Islet of Langerhans (tissue), 1 donor: ENCODE results near the gene FOLR2.
"Not testable (repeated sequence)": the region's sequence is repeated elsewhere in the genome, so short reads cannot be mapped to it uniquely, and the experiment has no call there.

Experiments used
- FAIRE-seq: peaks from one replicate; lab custom pipeline; 2011; peaks lifted over from hg19 to GRCh38; lab: Jason Lieb, UNC

The FOLR2 gene

DNA sequence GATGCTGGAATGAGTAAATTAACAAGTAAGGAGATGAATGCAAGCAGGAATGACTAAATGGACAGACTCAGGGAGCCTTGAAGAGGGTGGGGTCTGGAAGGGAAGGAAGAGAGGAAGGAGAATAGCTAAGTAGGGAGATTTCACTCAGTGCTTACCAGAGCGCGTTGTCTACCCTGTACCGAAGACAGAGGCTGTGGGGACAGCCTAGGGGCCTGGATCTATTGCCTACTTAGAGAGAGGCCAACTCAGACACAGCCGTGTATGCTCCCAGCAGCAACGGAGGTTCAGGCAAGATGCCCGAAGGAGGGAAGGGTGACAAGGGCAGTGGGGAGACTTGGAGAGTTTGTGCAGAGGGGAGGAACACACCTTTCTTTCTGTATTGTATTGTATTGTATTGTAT lies at the start of gene FOLR2:
Gene FOLR2 (plus strand): TSS at position 157 of the 400 bp plus-strand sequence. CDS start 1,791 bp downstream, outside the sequence.
- no peak for FAIRE-seq

GRCh38 chr11:72169046-72169555 lies 47.5 kb upstream of the FOLR2 start:
- not testable (repeated sequence) for FAIRE-seq

DNA sequence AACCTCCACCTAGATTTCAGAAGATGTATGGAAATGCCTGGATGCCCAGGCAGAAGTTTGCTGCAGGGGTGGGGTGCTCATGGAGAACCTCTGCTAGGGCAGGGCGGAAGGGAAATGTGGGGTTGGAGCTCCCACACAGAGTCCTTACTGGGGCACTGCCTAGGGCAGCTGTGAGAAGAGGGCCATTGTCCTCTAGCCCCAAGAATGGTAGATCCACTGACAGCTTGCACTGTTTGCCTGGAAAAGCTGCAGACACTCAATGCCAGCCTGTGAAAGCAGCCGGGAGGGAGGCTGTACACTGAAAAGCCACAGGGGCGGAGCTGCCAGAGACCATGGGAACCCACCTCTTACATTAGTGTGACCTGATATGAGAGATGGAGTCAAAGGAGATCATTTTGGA lies 46.8 kb upstream of the FOLR2 start:
- not testable (repeated sequence) for FAIRE-seq

GRCh38 chr11:72172043-72172442 lies 44.6 kb upstream of the FOLR2 start:
- FAIRE-seq = not testable (repeated sequence)

DNA sequence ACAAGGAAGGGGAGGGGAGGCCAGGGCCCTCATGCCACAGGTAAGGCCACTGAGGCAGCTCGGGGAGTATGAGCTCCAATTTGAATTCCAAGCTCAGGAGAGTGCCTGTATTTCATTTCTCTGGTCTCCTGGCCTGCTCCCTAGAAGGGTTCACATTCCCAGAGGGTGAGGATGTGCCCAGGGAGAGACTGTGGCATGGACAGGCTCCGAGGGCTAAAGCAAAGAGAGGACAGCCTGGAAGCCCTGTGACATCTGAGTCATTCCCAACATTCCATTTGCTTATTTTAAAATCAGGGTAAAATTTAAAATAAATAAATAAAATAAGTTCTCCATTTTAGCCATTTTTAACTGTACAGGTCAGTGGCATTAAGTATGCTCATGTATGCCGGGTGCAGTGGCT lies 43.3 kb upstream of the FOLR2 start:
- FAIRE-seq = no peak

GRCh38 chr11:72174302-72175070 lies 42.1 kb upstream of the FOLR2 start:
- no peak for FAIRE-seq

DNA sequence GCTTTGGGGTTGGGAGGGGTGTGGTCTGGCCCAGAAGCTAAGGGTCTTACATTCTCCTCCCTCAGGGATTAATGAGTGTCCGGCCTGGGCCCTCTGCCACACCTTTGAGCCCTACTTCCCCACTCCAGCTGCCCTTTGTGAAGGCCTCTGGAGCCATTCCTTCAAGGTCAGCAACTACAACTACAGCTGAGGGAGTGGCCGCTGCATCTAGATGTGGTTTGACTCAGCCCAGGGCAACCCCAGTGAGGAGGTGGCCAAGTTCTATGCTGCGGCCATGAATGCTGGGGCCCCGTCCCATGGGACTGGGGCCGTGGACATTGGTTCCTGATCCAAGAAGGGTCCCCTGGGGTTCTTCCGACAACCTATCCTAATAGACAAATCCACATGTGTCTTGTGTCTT lies 38.9 kb upstream of the FOLR2 start:
- no peak for FAIRE-seq

DNA sequence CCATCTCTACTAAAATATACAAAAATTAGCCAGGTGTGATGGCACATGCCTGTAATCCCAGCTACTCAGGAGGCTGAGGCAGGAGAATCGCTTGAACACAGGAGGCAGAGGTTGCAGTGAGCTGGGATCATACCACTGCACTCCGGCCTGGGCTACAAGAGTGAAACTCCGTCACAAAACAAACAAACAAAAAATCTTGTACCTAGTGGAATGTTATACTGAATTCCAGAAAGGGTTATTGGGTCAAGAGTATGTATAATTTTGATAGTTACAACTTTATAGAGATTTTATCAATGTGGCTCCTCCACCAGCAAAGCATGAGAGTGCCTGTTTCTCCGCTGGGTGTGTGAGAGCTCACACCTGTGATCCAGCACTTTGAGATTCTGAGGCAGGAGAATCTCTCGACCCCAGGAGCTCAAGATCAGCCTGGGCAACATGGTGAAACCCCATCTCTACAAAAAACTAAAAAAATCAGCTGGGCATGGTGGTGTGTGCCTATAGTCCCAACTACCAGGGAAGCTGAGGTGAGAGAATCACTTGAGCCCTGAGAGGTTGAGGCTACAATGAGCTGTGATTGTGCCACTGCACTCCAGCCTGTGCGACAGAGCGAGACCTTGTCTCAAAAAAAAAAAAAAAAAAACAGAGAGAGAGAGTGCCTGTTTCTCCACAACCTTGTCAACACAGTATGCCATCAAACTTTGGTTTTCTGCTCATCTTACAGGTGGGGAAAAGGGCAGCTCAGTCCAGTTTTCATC lies 37.4 kb upstream of the FOLR2 start:
- no peak for FAIRE-seq

GRCh38 chr11:72179804-72180396 lies 36.7 kb upstream of the FOLR2 start:
- no peak for FAIRE-seq

- not testable (repeated sequence) for FAIRE-seq
Observed at GRCh38 chr11:72180892-72181552, 35.6 kb upstream of the FOLR2 start.

DNA sequence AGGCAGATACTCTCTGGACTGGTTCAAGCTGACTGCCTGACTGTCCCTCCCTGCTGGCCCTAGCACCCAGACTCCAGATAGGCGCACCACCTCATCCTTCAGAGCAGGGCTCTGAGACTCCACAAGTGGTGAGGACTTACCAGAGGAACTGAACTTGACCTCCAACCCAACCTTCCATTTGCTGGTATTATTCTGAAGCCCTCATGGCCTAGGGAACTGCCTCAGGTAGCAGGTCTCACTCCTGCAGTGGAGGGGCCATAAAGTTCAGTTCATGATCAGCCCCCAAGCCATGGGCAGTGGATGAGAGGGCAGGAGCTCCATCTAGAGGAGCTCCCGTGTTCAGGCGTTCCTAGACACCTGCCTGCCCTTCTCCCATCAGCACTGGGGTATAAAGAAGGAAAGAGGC lies 35.0 kb upstream of the FOLR2 start:
- FAIRE-seq = not testable (repeated sequence)

- no peak for FAIRE-seq
Observed at GRCh38 chr11:72188267-72188666, 28.3 kb upstream of the FOLR2 start.

GRCh38 chr11:72189455-72190250 lies 26.9 kb upstream of the FOLR2 start:
- no peak for FAIRE-seq

- FAIRE-seq = no peak
Observed at GRCh38 chr11:72190631-72191071, 25.9 kb upstream of the FOLR2 start.

- FAIRE-seq = no peak
Observed at GRCh38 chr11:72191961-72192381, 24.6 kb upstream of the FOLR2 start, which contains the start of gene FOLR1. TSS of gene FOLR1 (plus strand) at chr11:72192140. CDS start at chr11:72192174, 34 bp downstream.

DNA sequence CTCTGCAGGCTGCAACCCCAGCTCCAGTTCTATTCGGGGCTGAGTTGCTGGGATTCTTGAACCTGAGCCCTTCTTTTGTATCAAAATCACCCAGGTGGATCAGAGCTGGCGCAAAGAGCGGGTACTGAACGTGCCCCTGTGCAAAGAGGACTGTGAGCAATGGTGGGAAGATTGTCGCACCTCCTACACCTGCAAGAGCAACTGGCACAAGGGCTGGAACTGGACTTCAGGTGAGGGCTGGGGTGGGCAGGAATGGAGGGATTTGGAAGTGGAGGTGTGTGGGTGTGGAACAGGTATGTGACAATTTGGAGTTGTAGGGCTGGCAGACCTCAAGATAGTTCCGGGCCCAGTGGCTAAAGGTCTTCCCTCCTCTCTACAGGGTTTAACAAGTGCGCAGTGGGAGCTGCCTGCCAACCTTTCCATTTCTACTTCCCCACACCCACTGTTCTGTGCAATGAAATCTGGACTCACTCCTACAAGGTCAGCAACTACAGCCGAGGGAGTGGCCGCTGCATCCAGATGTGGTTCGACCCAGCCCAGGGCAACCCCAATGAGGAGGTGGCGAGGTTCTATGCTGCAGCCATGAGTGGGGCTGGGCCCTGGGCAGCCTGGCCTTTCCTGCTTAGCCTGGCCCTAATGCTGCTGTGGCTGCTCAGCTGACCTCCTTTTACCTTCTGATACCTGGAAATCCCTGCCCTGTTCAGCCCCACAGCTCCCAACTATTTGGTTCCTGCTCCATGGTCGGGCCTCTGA lies 20.9 kb upstream of the FOLR2 start:
- FAIRE-seq = no peak

DNA sequence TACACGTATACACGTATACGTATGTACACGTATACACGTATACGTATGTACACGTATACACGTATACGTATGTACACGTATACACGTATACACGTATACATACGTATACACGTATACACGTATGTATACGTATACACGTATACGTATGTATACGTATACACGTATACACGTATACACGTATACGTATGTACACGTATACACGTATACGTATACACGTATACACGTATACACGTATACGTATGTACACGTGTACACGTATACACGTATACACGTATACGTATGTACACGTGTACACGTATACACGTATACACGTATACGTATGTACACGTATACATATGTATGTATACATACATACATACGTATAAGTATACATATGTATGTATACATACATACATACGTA lies 15.1 kb upstream of the FOLR2 start:
- FAIRE-seq = peak; percentile 61

DNA sequence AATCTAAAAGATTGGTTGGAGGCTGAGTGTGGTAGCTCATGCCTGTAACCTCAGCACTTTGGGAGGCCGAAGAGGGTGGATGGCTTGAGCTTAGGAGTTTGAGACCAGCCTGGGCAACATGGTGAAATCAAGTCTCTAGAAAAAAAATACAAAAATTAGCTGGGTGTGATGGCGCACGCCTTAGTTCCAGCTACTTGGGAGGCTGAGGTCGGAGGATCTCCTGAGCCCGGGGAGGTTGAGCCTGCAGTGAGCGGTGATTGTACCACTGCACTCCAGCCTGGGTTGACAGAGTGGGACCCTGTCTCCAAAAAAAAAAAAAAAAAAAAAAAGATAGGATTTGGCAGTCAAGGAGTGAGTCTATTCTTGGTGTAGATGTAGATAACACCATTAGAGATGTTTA lies 14.0 kb upstream of the FOLR2 start:
- FAIRE-seq = no peak

DNA sequence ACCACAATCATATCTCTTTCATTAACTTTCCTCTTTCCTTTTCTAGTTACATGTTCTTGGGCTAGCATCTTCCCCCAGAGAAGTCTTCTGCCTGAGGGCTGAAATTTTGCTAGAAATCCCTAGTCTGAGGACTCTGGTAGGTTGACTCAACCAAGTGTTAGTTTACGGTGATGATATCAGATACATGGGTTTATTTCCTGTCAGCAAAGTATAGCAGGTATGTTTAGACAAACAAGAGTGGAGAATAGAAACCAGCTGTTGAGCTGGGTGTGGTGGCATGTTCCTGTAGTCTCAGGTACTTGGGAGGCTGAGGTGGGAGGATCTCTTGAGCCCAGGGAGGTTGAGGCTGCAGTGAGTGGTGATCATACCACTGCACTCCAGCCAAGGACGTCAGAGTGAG lies 13.4 kb upstream of the FOLR2 start:
- FAIRE-seq = no peak

GRCh38 chr11:72204886-72205285 lies 11.7 kb upstream of the FOLR2 start:
- no peak for FAIRE-seq

GRCh38 chr11:72206794-72207193 lies 9.8 kb upstream of the FOLR2 start:
- not testable (repeated sequence) for FAIRE-seq
